MCF 10A (cell line): ENCODE measurements around the gene TMEM271. TPM values are rescaled to one million over a fixed set of nuclear protein-coding genes. Genes with fewer than 3 reads are reported as not detected.

Experiments
- BruUV-seq: library from RNA; stranded (reverse); fragments of 400-500 nt; replicated peaks from 2 replicates; lab custom pipeline; 2021; lab: Mats Ljungman, UMichigan
- CTCF ChIA-PET: fragments of 300-600 bp; sonication (Branson Sonifier 250); formaldehyde crosslinking; extraction: SDS; loops from one replicate; lab custom pipeline; 2021; ENCODE audit warnings: antibody characterized with exemption, inconsistent platforms; lab: Yijun Ruan, JAX
- POLR2A ChIA-PET: fragments of 300-600, 350-650 bp; sonication (Branson Sonifier 250); formaldehyde crosslinking; extraction: SDS; loops from one replicate; lab custom pipeline; 2020; ENCODE audit warnings: antibody characterized with exemption, inconsistent platforms; lab: Yijun Ruan, JAX
- DNase-seq: peaks from one replicate; pipeline ENCODE4 v3.0.0-alpha.2; 2018; ENCODE audit not compliant: unreplicated experiment
- H3K27ac Mint-ChIP-seq: one replicate; pipeline ENCODE4 v1.8.0; 2022; ENCODE audit warnings: mild to moderate bottlenecking, low read depth, mixed read lengths; ENCODE audit not compliant: unreplicated experiment
- H3K27me3 Mint-ChIP-seq: one replicate; pipeline ENCODE4 v1.8.0; 2022; ENCODE audit warnings: mixed read lengths; ENCODE audit not compliant: insufficient read depth, unreplicated experiment
- H3K36me3 Mint-ChIP-seq: one replicate; pipeline ENCODE4 v1.8.0; 2022; ENCODE audit warnings: mild to moderate bottlenecking, moderate library complexity, mixed read lengths; ENCODE audit not compliant: insufficient read depth, unreplicated experiment
- H3K4me1 Mint-ChIP-seq: one replicate; pipeline ENCODE4 v1.8.0; 2022; ENCODE audit warnings: mixed read lengths; ENCODE audit not compliant: insufficient read depth, unreplicated experiment
- H3K4me3 Mint-ChIP-seq: one replicate; pipeline ENCODE4 v1.8.0; 2022; ENCODE audit warnings: mild to moderate bottlenecking, moderate library complexity, mixed read lengths; ENCODE audit not compliant: unreplicated experiment
- H3K9me3 Mint-ChIP-seq: one replicate; pipeline ENCODE4 v1.8.0; 2022; ENCODE audit warnings: mixed read lengths; ENCODE audit not compliant: unreplicated experiment
- intact Hi-C: fragments of 100-400 bp; cut with micrococcal nuclease; formaldehyde crosslinking; loops from 2 replicates; pipeline ENCODE4 v1.14.1; 2022
- total RNA-seq: library from RNA; stranded (reverse); gene quantifications from 2 replicates; pipeline ENCODE4 v1.2.3, GENCODE V29; 2022
- TF ChIP-seq, protein P1 (sequence below): fragments of 200-600 bp; IDR thresholded peaks from one replicate; pipeline ENCODE4 v1.8.0; 2022; ENCODE audit warnings: antibody characterized with exemption, mild to moderate bottlenecking; ENCODE audit not compliant: unreplicated experiment

Gene TMEM271
- total RNA-seq, 1 experiment from 2014 or later: not detected

DNA sequence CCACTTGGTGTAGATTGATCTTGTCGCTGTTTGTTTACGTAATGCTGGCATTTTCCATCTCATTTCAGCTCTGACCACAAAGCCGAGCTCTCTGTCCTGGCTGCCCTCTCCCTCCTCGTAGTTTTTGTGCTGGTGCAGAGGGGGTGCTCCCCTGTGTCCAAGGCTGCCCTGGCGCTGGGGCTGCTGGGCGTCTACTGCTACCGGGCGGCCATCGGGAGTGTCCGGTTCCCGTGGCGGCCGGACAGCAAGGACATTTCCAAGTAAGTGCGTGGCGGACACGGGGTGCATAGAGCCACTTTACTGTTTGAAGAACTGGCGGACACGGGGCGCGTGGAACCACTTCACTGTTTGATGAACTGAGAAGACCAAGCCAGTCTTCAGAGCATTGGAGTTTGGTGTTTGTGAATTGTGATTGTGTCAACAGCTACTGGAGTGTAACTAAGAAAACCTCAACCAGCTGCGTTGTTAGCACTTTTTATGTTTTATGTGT is 49.1 kb downstream of the TMEM271 start:
- H3K27ac Mint-ChIP-seq: no peak overlapping the region

DNA sequence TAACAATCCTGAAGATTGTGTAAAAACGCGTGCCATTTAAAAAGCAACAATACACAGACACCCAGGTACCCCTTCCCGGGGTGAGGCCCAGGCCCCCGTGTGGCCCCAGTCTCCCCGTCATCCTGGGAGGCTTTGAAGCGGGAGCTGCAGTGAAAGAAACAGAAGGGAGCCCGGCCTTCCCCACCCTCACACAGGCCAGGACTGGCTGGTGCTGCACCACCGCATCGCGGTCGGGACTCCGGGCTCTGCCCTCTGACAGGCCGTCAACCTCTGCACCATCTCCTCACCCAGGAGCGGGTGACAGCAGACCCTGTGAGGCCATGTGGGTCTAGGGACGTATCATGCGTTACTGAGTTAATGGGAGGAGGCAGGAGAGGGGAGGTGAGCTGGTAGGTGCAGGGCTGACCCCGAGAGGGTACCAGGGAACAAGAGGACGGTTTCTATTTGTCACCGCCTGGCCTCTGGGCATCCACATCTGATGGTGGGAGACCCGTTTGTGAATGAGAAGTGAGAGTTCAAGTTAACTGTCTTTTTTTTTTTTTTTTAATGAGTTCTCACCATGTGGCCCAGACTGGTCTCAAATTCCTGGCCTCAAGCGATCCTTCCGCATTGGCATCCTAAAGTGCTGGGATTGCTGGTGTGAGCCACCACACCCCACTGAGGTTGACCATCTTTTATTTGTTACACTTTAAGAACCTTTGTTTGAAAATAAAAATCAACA is 49.7 kb downstream of the TMEM271 start:
- no peak for DNase-seq
- intact Hi-C loops: no loop called here
- TF ChIP-seq, protein P1, sequence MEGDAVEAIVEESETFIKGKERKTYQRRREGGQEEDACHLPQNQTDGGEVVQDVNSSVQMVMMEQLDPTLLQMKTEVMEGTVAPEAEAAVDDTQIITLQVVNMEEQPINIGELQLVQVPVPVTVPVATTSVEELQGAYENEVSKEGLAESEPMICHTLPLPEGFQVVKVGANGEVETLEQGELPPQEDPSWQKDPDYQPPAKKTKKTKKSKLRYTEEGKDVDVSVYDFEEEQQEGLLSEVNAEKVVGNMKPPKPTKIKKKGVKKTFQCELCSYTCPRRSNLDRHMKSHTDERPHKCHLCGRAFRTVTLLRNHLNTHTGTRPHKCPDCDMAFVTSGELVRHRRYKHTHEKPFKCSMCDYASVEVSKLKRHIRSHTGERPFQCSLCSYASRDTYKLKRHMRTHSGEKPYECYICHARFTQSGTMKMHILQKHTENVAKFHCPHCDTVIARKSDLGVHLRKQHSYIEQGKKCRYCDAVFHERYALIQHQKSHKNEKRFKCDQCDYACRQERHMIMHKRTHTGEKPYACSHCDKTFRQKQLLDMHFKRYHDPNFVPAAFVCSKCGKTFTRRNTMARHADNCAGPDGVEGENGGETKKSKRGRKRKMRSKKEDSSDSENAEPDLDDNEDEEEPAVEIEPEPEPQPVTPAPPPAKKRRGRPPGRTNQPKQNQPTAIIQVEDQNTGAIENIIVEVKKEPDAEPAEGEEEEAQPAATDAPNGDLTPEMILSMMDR: no peak
- Mint-ChIP-seq H3K36me3 (peaks cover 88% of the 10 kb centered on the region), H3K27me3 (no peaks in the 10 kb centered on the region), H3K9me3 (no peaks in the 10 kb centered on the region), H3K4me3 (no peak overlapping the region), H3K27ac (no peak overlapping the region), H3K4me1 (no peaks in the 10 kb centered on the region)
- no TSS peak for BruUV-seq
- ChIA-PET POLR2A (no interaction called here), CTCF (no interaction called here)

More for the DNA sequence above, 49.1 kb downstream of the TMEM271 start:
- Mint-ChIP-seq H3K27me3 (no peaks in the 10 kb centered on the region), H3K9me3 (no peaks in the 10 kb centered on the region), H3K4me1 (no peaks in the 10 kb centered on the region), H3K4me3 (no peak overlapping the region), H3K36me3 (peaks cover 88% of the 10 kb centered on the region)
- ChIA-PET CTCF (no interaction called here), POLR2A (no interaction called here)
- intact Hi-C loops: no loop called here
- DNase-seq: no peak
- TF ChIP-seq, protein P1: no peak
- no TSS peak for BruUV-seq

DNA sequence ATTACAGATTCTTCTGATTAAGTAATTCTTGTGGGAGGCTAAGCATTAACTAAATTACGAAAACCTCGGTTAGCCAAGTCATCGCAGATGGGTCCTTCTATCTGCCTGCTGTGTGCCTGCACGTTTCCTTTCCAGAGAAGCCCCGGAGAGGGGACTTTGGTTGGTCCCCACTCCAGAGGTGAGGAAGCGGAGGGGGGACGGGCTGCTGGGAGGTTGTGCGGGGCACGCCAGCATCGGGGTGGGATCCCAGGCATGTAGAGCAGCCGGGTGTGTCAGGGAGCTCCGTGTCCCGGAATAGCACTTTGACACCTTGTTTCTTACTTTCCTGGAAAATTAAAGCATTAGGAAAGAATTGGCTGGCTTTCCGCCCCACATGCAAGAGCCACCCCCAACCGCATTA is 50.4 kb downstream of the TMEM271 start:
- Mint-ChIP-seq H3K27me3 (no peaks in the 10 kb centered on the region), H3K9me3 (no peaks in the 10 kb centered on the region), H3K27ac (no peak overlapping the region), H3K4me3 (no peak overlapping the region), H3K36me3 (peaks cover 82% of the 10 kb centered on the region), H3K4me1 (no peaks in the 10 kb centered on the region)
- DNase-seq: no peak
- intact Hi-C loops: no loop called here
- TF ChIP-seq, protein P1: no peak
- no TSS peak for BruUV-seq
- ChIA-PET POLR2A (no interaction called here), CTCF (no interaction called here)

- DNase-seq: no peak
- H3K27ac Mint-ChIP-seq: no peak overlapping the region
- TF ChIP-seq, protein P1: no peak
- no peaks in the 10 kb centered on the region for H3K27me3 Mint-ChIP-seq
- ChIA-PET CTCF (no interaction called here), POLR2A (no interaction called here)
- no peak overlapping the region for H3K4me3 Mint-ChIP-seq
- intact Hi-C loops: no loop called here
- no peaks in the 10 kb centered on the region for H3K4me1 Mint-ChIP-seq
- no TSS peak for BruUV-seq
- H3K9me3 Mint-ChIP-seq: no peaks in the 10 kb centered on the region
- peaks cover 77% of the 10 kb centered on the region for H3K36me3 Mint-ChIP-seq
Observed at GRCh38 chr4:524196-524595, 51.9 kb downstream of the TMEM271 start.

Other genes starting within 250 kb of the TMEM271 start
- 11.3 and 11.6 TPM in 2 replicates for gene ZNF141, start 238.5 kb downstream of the TMEM271 start, total RNA-seq
- gene ZNF721, start 77.1 kb downstream of the TMEM271 start, total RNA-seq: 37.8 and 41.2 TPM in 2 replicates
- 74.5 and 85.7 TPM in 2 replicates for gene PIGG, start 77.1 kb downstream of the TMEM271 start, total RNA-seq
- not detected in 2 replicates for gene PDE6B, start 49.3 kb upstream of the TMEM271 start, total RNA-seq
- gene ATP5ME, start 98.0 kb upstream of the TMEM271 start, total RNA-seq: 355 and 389 TPM in 2 replicates
- 30.6 and 32.9 TPM in 2 replicates for gene MYL5, start 98.2 kb upstream of the TMEM271 start, total RNA-seq
- gene SLC49A3, start 112.9 kb upstream of the TMEM271 start, total RNA-seq: not detected in 2 replicates
- gene PCGF3, start 129.5 kb upstream of the TMEM271 start, total RNA-seq: 26.5 and 33.5 TPM in 2 replicates
- 2.7 and 3.5 TPM in 2 replicates for gene CPLX1, start 249.8 kb upstream of the TMEM271 start, total RNA-seq